HEK293 (cell line): ENCODE results near the gene TSTD1.

Experiments used
- CTCF ChIA-PET: fragments of 350-600 bp; formaldehyde crosslinking; extraction: SDS; loops from one replicate; lab custom pipeline; 2021; ENCODE audit warnings: antibody characterized with exemption; lab: Yijun Ruan, JAX
- POLR2A ChIA-PET: fragments of 300-600 bp; formaldehyde crosslinking; extraction: SDS; loops from one replicate; lab custom pipeline; 2020; ENCODE audit warnings: antibody characterized with exemption, inconsistent platforms; lab: Yijun Ruan, JAX
- H3K27ac ChIP-seq: fragments of 200-500 bp; sonication (Bioruptor generic); 2 replicates; pipeline ENCODE4 v1.5.1; 2014; ENCODE audit warnings: low read depth, low read length, control low read depth, inconsistent platforms; ENCODE audit errors: extremely low read depth
- H3K36me3 ChIP-seq, 2 experiments: fragments of 200-500 bp in 1 of 2; sonication (Bioruptor generic) in 1 of 2; 1 replicate in 1 of 2; 2 replicates in 1 of 2; pipeline ENCODE4 v1.5.1; 2014 to 2017; ENCODE audit warnings: inconsistent platforms in 2 of 2, low read length in 2 of 2; ENCODE audit not compliant: control insufficient read depth in 2 of 2, insufficient read depth in 1 of 2
- H3K4me1 ChIP-seq: fragments of 200-500 bp; sonication (Bioruptor generic); 2 replicates; pipeline ENCODE4 v1.5.1; 2014; ENCODE audit warnings: mild to moderate bottlenecking, low read length, inconsistent platforms; ENCODE audit not compliant: control insufficient read depth, insufficient read depth
- H3K4me3 ChIP-seq: 2 replicates; pipeline ENCODE4 v1.5.1; 2011; ENCODE audit warnings: low read depth, mild to moderate bottlenecking, control low read depth, low read length, moderate library complexity
- H3K9me3 ChIP-seq: fragments of 200-500 bp; sonication (Bioruptor generic); 2 replicates; pipeline ENCODE4 v1.5.1; 2014; ENCODE audit warnings: low read depth, low read length, inconsistent platforms; ENCODE audit not compliant: control insufficient read depth, insufficient read depth
- EGR2 ChIP-seq: fragments of 450-650 bp; formaldehyde crosslinking; IDR thresholded peaks from 2 replicates; pipeline ENCODE4 v1.5.1; 2016; ENCODE audit warnings: low read depth, missing biosample characterization, missing genetic modification characterization
- GLI2 ChIP-seq: fragments of 450-650 bp; formaldehyde crosslinking; IDR thresholded peaks from 2 replicates; pipeline ENCODE4; 2017; ENCODE audit warnings: missing biosample characterization, missing genetic modification characterization, low read depth, borderline replicate concordance
- GLI4 ChIP-seq: fragments of 450-650 bp; formaldehyde crosslinking; IDR thresholded peaks from 2 replicates; pipeline ENCODE4 v1.5.1; 2016; ENCODE audit warnings: missing biosample characterization, missing genetic modification characterization
- GLIS2 ChIP-seq: fragments of 450-650 bp; formaldehyde crosslinking; IDR thresholded peaks from 2 replicates; pipeline ENCODE4 v1.5.1; 2016; ENCODE audit warnings: missing biosample characterization, missing genetic modification characterization
- IKZF3 ChIP-seq: fragments of 450-650 bp; IDR thresholded peaks from 2 replicates; pipeline ENCODE4 v1.5.0; 2018; ENCODE audit warnings: missing biosample characterization, mild to moderate bottlenecking, missing genetic modification characterization, moderate library complexity
- KLF16 ChIP-seq: fragments of 450-650 bp; formaldehyde crosslinking; IDR thresholded peaks from 2 replicates; pipeline ENCODE4 v1.5.1; 2017; ENCODE audit warnings: missing biosample characterization, missing genetic modification characterization
- KLF8 ChIP-seq: fragments of 450-650 bp; formaldehyde crosslinking; IDR thresholded peaks from 2 replicates; pipeline ENCODE4 v1.5.1; 2016; ENCODE audit warnings: missing biosample characterization, missing genetic modification characterization
- OSR2 ChIP-seq: fragments of 450-650 bp; formaldehyde crosslinking; IDR thresholded peaks from 2 replicates; pipeline ENCODE4 v1.5.1; 2016; ENCODE audit warnings: missing biosample characterization, missing genetic modification characterization
- YY1 ChIP-seq: fragments of 450-650 bp; formaldehyde crosslinking; IDR thresholded peaks from 2 replicates; pipeline ENCODE4 v1.5.1; 2018; ENCODE audit warnings: missing biosample characterization, missing genetic modification characterization
- ZEB2 ChIP-seq: fragments of 450-650 bp; formaldehyde crosslinking; IDR thresholded peaks from 2 replicates; pipeline ENCODE4 v1.5.1; 2016; ENCODE audit warnings: missing biosample characterization, missing genetic modification characterization
- ZFHX2 ChIP-seq: fragments of 450-650 bp; formaldehyde crosslinking; conservative IDR thresholded peaks from 2 replicates; pipeline ENCODE4 v1.5.1; 2016; ENCODE audit warnings: missing biosample characterization, missing genetic modification characterization
- ZNF133 ChIP-seq: fragments of 450-650 bp; formaldehyde crosslinking; IDR thresholded peaks from 2 replicates; pipeline ENCODE4 v1.5.1; 2016; ENCODE audit warnings: missing biosample characterization, missing genetic modification characterization
- ZNF175 ChIP-seq: fragments of 450-650 bp; formaldehyde crosslinking; IDR thresholded peaks from 2 replicates; pipeline ENCODE4 v1.5.1; 2016; ENCODE audit warnings: missing biosample characterization, missing genetic modification characterization
- ZNF2 ChIP-seq: fragments of 450-650 bp; formaldehyde crosslinking; IDR thresholded peaks from 2 replicates; pipeline ENCODE4 v1.5.1; 2016; ENCODE audit warnings: missing biosample characterization, missing genetic modification characterization
- ZNF23 ChIP-seq: fragments of 450-650 bp; formaldehyde crosslinking; IDR thresholded peaks from 2 replicates; pipeline ENCODE4 v1.5.1; 2016; ENCODE audit warnings: missing biosample characterization, missing genetic modification characterization, borderline replicate concordance
- ZNF248 ChIP-seq: fragments of 450-650 bp; formaldehyde crosslinking; IDR thresholded peaks from 2 replicates; pipeline ENCODE4 v1.5.1; 2017; ENCODE audit warnings: missing biosample characterization, missing genetic modification characterization
- ZNF341 ChIP-seq: fragments of 450-650 bp; formaldehyde crosslinking; IDR thresholded peaks from 2 replicates; pipeline ENCODE4; 2016; ENCODE audit warnings: low read depth, missing biosample characterization, missing genetic modification characterization
- ZNF37A ChIP-seq: fragments of 450-650 bp; IDR thresholded peaks from 2 replicates; pipeline ENCODE4 v1.5.1; 2018; ENCODE audit warnings: missing biosample characterization, missing genetic modification characterization
- ZNF416 ChIP-seq: fragments of 450-650 bp; formaldehyde crosslinking; IDR thresholded peaks from 2 replicates; pipeline ENCODE4 v1.5.1; 2016; ENCODE audit warnings: missing biosample characterization, missing genetic modification characterization
- ZNF518A ChIP-seq: fragments of 450-650 bp; formaldehyde crosslinking; conservative IDR thresholded peaks from 2 replicates; pipeline ENCODE4 v1.5.1; 2016; ENCODE audit warnings: low read depth, missing biosample characterization, missing genetic modification characterization
- ZNF561 ChIP-seq: fragments of 450-650 bp; IDR thresholded peaks from 2 replicates; pipeline ENCODE4 v1.5.1; 2018; ENCODE audit warnings: missing biosample characterization, missing genetic modification characterization, borderline replicate concordance
- ZNF658 ChIP-seq: fragments of 450-650 bp; formaldehyde crosslinking; IDR thresholded peaks from 2 replicates; pipeline ENCODE4; 2016; ENCODE audit warnings: missing biosample characterization, missing genetic modification characterization
- ZNF707 ChIP-seq: fragments of 450-650 bp; formaldehyde crosslinking; IDR thresholded peaks from 2 replicates; pipeline ENCODE4 v1.5.1; 2016; ENCODE audit warnings: missing biosample characterization, missing genetic modification characterization
- ZSCAN23 ChIP-seq: fragments of 450-650 bp; formaldehyde crosslinking; IDR thresholded peaks from 2 replicates; pipeline ENCODE4 v1.5.1; 2016; ENCODE audit warnings: missing biosample characterization, missing genetic modification characterization
- TF ChIP-seq, protein P1 (sequence below): fragments of 450-650 bp; formaldehyde crosslinking; IDR thresholded peaks from 2 replicates; pipeline ENCODE4 v1.5.1; 2016; ENCODE audit warnings: missing biosample characterization, missing genetic modification characterization
- TF ChIP-seq, protein P2 (sequence below): fragments of 450-650 bp; formaldehyde crosslinking; conservative IDR thresholded peaks from 2 replicates; pipeline ENCODE4 v1.5.1; 2016; ENCODE audit warnings: low read depth, missing biosample characterization, missing genetic modification characterization

The TSTD1 gene

GRCh38 chr1:161021165-161021969, 17.4 kb downstream of the TSTD1 start:
- 0 out of 2 replicates have a peak overlapping the region, but pooled peaks have one; percentile 18 for H3K27ac ChIP-seq
- POLR2A ChIA-PET = interaction anchor here (0.6 to 3.1 kb wide), 29 partner anchors 9 to 773 kb away, joined by 3 to 50 read pairs (median 4); partner anchors contain the start of genes NIT1, PFDN2, PPOX and TOMM40L
- H3K4me1 ChIP-seq = 0 out of 2 replicates have a peak, but pooled peaks cover 2% of the 10 kb centered on the region
- CTCF ChIA-PET = interaction anchor here (0.6 to 2.8 kb wide), 12 partner anchors 9 to 920 kb away, joined by 3 to 18 read pairs (median 4); partner anchors contain the start of genes TSTD1 and USF1
- H3K36me3 ChIP-seq = no peaks in the 10 kb centered on the region
- peak overlapping the region; percentile 59 for H3K4me3 ChIP-seq
- no peaks in the 10 kb centered on the region for H3K9me3 ChIP-seq
- TF ChIP-seq ZNF133 (tag by site-specific recombination) (no peak), OSR2 (tag by site-specific recombination) (peak; percentile 57), ZNF175 (tag by site-specific recombination) (no peak), ZEB2 (tag by site-specific recombination) (peak; percentile 53; the same call in 1 of the 2 replicates), ZNF2 (tag by site-specific recombination) (no peak; the same call in 1 of the 2 replicates), YY1 (tag by site-specific recombination) (no peak), KLF8 (tag by site-specific recombination) (peak; percentile 82; the same call in 1 of the 2 replicates), ZNF341 (tag by site-specific recombination) (0 out of 2 replicates have a peak, but pooled peaks have one; percentile 46), KLF16 (no peak), ZNF248 (tag by site-specific recombination) (no peak), EGR2 (tag by site-specific recombination) (peak; percentile 71), GLIS2 (tag by site-specific recombination) (peak; percentile 43), ZNF658 (tag by site-specific recombination) (no peak), GLI4 (tag by site-specific recombination) (0 out of 2 replicates have a peak, but pooled peaks have one; percentile 9), ZSCAN23 (tag by site-specific recombination) (0 out of 2 replicates have a peak, but pooled peaks have one; percentile 44), ZNF707 (no peak), ZNF37A (tag by site-specific recombination) (no peak), ZNF561 (tag by site-specific recombination) (no peak), ZFHX2 (tag by site-specific recombination) (peak; percentile 76), ZNF518A (tag by site-specific recombination) (no peak), ZNF416 (no peak), GLI2 (tag by site-specific recombination) (no peak), IKZF3 (tag by site-specific recombination) (0 out of 2 replicates have a peak, but pooled peaks have one; percentile 26), ZNF23 (tag by site-specific recombination) (no peak)
- TF ChIP-seq, protein P1, sequence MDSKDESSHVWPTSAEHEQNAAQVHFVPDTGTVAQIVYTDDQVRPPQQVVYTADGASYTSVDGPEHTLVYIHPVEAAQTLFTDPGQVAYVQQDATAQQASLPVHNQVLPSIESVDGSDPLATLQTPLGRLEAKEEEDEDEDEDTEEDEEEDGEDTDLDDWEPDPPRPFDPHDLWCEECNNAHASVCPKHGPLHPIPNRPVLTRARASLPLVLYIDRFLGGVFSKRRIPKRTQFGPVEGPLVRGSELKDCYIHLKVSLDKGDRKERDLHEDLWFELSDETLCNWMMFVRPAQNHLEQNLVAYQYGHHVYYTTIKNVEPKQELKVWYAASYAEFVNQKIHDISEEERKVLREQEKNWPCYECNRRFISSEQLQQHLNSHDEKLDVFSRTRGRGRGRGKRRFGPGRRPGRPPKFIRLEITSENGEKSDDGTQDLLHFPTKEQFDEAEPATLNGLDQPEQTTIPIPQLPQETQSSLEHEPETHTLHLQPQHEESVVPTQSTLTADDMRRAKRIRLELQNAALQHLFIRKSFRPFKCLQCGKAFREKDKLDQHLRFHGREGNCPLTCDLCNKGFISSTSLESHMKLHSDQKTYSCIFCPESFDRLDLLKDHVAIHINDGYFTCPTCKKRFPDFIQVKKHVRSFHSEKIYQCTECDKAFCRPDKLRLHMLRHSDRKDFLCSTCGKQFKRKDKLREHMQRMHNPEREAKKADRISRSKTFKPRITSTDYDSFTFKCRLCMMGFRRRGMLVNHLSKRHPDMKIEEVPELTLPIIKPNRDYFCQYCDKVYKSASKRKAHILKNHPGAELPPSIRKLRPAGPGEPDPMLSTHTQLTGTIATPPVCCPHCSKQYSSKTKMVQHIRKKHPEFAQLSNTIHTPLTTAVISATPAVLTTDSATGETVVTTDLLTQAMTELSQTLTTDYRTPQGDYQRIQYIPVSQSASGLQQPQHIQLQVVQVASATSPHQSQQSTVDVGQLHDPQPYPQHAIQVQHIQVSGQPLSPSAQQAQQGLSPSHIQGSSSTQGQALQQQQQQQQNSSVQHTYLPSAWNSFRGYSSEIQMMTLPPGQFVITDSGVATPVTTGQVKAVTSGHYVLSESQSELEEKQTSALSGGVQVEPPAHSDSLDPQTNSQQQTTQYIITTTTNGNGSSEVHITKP (tag by site-specific recombination) = peak; percentile 88
- TF ChIP-seq, protein P2, sequence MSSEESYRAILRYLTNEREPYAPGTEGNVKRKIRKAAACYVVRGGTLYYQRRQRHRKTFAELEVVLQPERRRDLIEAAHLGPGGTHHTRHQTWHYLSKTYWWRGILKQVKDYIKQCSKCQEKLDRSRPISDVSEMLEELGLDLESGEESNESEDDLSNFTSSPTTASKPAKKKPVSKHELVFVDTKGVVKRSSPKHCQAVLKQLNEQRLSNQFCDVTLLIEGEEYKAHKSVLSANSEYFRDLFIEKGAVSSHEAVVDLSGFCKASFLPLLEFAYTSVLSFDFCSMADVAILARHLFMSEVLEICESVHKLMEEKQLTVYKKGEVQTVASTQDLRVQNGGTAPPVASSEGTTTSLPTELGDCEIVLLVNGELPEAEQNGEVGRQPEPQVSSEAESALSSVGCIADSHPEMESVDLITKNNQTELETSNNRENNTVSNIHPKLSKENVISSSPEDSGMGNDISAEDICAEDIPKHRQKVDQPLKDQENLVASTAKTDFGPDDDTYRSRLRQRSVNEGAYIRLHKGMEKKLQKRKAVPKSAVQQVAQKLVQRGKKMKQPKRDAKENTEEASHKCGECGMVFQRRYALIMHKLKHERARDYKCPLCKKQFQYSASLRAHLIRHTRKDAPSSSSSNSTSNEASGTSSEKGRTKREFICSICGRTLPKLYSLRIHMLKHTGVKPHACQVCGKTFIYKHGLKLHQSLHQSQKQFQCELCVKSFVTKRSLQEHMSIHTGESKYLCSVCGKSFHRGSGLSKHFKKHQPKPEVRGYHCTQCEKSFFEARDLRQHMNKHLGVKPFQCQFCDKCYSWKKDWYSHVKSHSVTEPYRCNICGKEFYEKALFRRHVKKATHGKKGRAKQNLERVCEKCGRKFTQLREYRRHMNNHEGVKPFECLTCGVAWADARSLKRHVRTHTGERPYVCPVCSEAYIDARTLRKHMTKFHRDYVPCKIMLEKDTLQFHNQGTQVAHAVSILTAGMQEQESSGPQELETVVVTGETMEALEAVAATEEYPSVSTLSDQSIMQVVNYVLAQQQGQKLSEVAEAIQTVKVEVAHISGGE (tag by site-specific recombination) = peak; percentile 51
